CD4-positive, alpha-beta T cell (primary cell): ENCODE data around the gene RIPK4. TPM values are rescaled to one million over a fixed set of nuclear protein-coding genes. Genes with fewer than 3 reads are reported as not detected.
"Not testable (repeated sequence)": the region's sequence is repeated elsewhere in the genome, so short reads cannot be mapped to it uniquely, and the experiment has no call there.

Experiments
- ATAC-seq: fragments of 200-7000 bp; cut with Tn5 transposase; one replicate; pipeline ENCODE4 v1.10.0; 2022; ENCODE audit warnings: mild to moderate bottlenecking; ENCODE audit not compliant: poor library complexity
- CTCF ChIA-PET: fragments of 350-600 bp; sonication (Branson Sonifier 250); formaldehyde crosslinking; loops from one replicate; lab custom pipeline; 2021; ENCODE audit warnings: antibody characterized with exemption, inconsistent platforms; lab: Charles Lee
- POLR2A ChIA-PET: fragments of 350-600 bp; sonication (Branson Sonifier 250); formaldehyde crosslinking; loops from one replicate; lab custom pipeline; 2021; ENCODE audit warnings: antibody characterized with exemption, inconsistent platforms; lab: Charles Lee
- DNase-seq, 14 experiments: peaks; one replicate each; pipeline ENCODE4 v3.0.0-alpha.2; 2013 to 2020; ENCODE audit warnings: mixed read lengths in 2 of 14
- H3K27ac ChIP-seq, 2 donors: one replicate each; pipeline versions ENCODE4 v1.5.1 to v1.7.0; 2013; ENCODE audit warnings: low read length in 2 of 2, low read depth in 1 of 2, mild to moderate bottlenecking in 1 of 2
- H3K27me3 ChIP-seq, 2 experiments: 1 replicate in 1 of 2; 2 replicates in 1 of 2; pipeline versions ENCODE4 v1.6.1 to v1.7.0; 2013; ENCODE audit warnings: low read length in 2 of 2, control low read depth in 1 of 2, mild to moderate bottlenecking in 1 of 2, moderate library complexity in 1 of 2; ENCODE audit not compliant: insufficient read depth in 2 of 2, control insufficient read depth in 1 of 2
- H3K36me3 ChIP-seq: one replicate; pipeline ENCODE4 v1.6.1; 2013; ENCODE audit warnings: low read length, control low read depth; ENCODE audit not compliant: insufficient read depth
- H3K4me1 ChIP-seq: one replicate; pipeline ENCODE4 v1.6.1; 2013; ENCODE audit warnings: low read length, control low read depth; ENCODE audit not compliant: insufficient read depth
- H3K4me3 ChIP-seq: one replicate; pipeline ENCODE4 v1.5.1; 2013; ENCODE audit warnings: mild to moderate bottlenecking, low read length, moderate library complexity
- H3K9me3 ChIP-seq, 2 experiments: 1 replicate in 1 of 2; 2 replicates in 1 of 2; pipeline versions ENCODE4 v1.6.1 to v1.7.0; 2013; ENCODE audit warnings: low read length in 2 of 2, mild to moderate bottlenecking in 2 of 2, control low read depth in 1 of 2, moderate library complexity in 1 of 2; ENCODE audit not compliant: control insufficient read depth in 1 of 2, insufficient read depth in 1 of 2
- H3K27ac Mint-ChIP-seq: one replicate; pipeline ENCODE4 v1.8.0; 2020; ENCODE audit warnings: mixed read lengths
- H3K27me3 Mint-ChIP-seq: one replicate; pipeline ENCODE4 v1.8.0; 2021; ENCODE audit warnings: mixed read lengths
- H3K36me3 Mint-ChIP-seq: one replicate; pipeline ENCODE4 v1.8.0; 2021; ENCODE audit warnings: low read depth, mixed read lengths
- H3K4me1 Mint-ChIP-seq: one replicate; pipeline ENCODE4 v1.8.0; 2021; ENCODE audit warnings: low read depth, mixed read lengths
- H3K4me3 Mint-ChIP-seq: one replicate; pipeline ENCODE4 v1.8.0; 2020; ENCODE audit warnings: mild to moderate bottlenecking, mixed read lengths
- H3K9me3 Mint-ChIP-seq: one replicate; pipeline ENCODE4 v1.8.0; 2020; ENCODE audit warnings: mixed read lengths
- CTCF ChIP-seq: fragments of 200-600 bp; IDR thresholded peaks from one replicate; pipeline ENCODE4 v1.8.0; 2022; ENCODE audit warnings: antibody characterized with exemption, mild to moderate bottlenecking
- intact Hi-C, 2 experiments: fragments of 100-400 bp; cut with DNase I in 1 of 2; cut with micrococcal nuclease in 1 of 2; formaldehyde crosslinking; loops; one replicate each; pipeline versions ENCODE4 v1.15.1 to v1.9.0; 2023 to 2025; cut with DNase I, micrococcal nuclease
- total RNA-seq, 174 experiments: library from RNA in 2 of 174; stranded (reverse) in 2 of 174; gene quantifications; one replicate each; pipeline ENCODE4 v1.2.3 and lab custom pipeline; 2021 to 2026

RIPK4 gene
- total RNA-seq, 2 experiments from 2014 or later, result 2.5 to 3.0 TPM

DNA sequence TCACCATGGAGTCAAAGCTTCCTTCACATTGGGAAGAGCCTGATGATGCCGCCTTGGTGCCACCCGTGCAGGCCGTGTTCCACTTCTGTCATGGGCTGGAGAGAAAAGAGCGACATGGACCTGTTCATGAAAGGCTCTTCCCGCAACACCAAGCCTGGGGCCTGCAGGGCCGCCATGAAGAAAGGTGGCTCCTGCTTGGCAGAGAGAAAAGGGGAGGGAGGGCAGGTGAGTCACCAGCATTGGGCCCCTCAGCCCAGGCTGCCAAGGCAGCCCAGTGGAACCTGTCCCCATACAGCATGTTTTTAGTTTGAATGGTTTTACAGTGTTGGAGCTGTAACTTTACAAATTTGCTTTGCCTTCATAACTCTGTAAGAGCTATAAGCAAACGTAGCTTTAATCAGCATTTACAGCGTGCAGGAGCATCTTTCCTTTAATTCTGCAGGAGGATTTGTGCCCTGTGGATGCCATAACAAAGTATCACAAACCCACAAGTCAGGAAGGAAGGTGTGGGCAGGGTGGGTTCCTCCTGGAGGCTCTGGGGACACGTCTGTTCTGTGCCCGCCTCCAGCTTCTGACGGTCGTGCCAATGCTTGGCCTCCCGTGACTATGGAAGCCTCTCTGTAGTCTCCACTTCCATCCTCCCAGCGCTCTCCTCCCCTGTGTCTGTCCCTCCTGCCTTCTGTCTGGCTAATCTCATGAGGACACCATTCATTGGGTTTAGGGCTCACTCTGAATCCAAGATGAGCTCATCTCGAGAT, 49.1 kb downstream of the RIPK4 start:
- CTCF ChIA-PET, result no interaction called here
- Histone ChIP-seq H3K4me1 (no peaks in the 10 kb centered on the region), H3K27ac (no peak overlapping the region), H3K9me3 (no peaks in the 10 kb centered on the region), H3K4me3 (no peak overlapping the region), H3K36me3 (no peaks in the 10 kb centered on the region), H3K27me3 (peaks cover 5 to 17% of the 10 kb centered on the region in 2 experiments)
- peaks cover 56% of the 10 kb centered on the region for H3K27me3 Mint-ChIP-seq
- H3K36me3 Mint-ChIP-seq, result no peaks in the 10 kb centered on the region
- DNase-seq (no peak), ATAC-seq (no peak)
- TF ChIP-seq CTCF, result no peak
- no peaks in the 10 kb centered on the region for H3K9me3 Mint-ChIP-seq
- POLR2A ChIA-PET, result no interaction called here
- no peak overlapping the region for H3K4me3 Mint-ChIP-seq
- no peak overlapping the region for H3K27ac Mint-ChIP-seq
- no peaks in the 10 kb centered on the region for H3K4me1 Mint-ChIP-seq
- intact Hi-C loops, result no loop called here

DNA sequence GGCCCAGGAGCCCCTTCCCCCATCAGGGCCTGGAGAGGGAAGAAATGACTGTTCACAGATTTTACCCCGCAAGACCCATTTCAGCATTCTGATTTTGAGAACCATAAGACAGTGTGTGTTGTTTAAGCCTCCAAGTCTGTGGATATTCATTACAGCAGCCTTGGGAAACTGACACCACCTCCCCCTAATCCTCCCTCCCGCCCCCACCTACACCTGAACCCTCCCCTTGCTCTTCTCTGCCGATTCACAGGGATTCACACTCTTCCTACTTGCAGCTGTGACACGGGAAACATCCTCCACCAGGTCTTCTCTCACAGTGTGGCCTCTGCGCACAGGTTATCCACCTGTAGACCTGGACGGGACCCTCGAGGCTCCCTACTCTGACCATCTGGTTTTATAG, 50.1 kb downstream of the RIPK4 start:
- Histone ChIP-seq H3K9me3 (peaks cover 0 to 4% of the 10 kb centered on the region in 2 experiments), H3K27me3 (peaks cover 9 to 20% of the 10 kb centered on the region in 2 experiments), H3K36me3 (no peaks in the 10 kb centered on the region), H3K4me1 (no peaks in the 10 kb centered on the region), H3K27ac (no peak overlapping the region), H3K4me3 (no peak overlapping the region)
- H3K9me3 Mint-ChIP-seq, result no peaks in the 10 kb centered on the region
- H3K4me1 Mint-ChIP-seq, result no peaks in the 10 kb centered on the region
- ATAC-seq (no peak), DNase-seq (no peak)
- ChIA-PET CTCF (no interaction called here), POLR2A (no interaction called here)
- TF ChIP-seq CTCF, result no peak
- no peaks in the 10 kb centered on the region for H3K36me3 Mint-ChIP-seq
- no peak overlapping the region for H3K4me3 Mint-ChIP-seq
- peaks cover 52% of the 10 kb centered on the region for H3K27me3 Mint-ChIP-seq
- intact Hi-C loops, result no loop called here
- H3K27ac Mint-ChIP-seq, result no peak overlapping the region

DNA sequence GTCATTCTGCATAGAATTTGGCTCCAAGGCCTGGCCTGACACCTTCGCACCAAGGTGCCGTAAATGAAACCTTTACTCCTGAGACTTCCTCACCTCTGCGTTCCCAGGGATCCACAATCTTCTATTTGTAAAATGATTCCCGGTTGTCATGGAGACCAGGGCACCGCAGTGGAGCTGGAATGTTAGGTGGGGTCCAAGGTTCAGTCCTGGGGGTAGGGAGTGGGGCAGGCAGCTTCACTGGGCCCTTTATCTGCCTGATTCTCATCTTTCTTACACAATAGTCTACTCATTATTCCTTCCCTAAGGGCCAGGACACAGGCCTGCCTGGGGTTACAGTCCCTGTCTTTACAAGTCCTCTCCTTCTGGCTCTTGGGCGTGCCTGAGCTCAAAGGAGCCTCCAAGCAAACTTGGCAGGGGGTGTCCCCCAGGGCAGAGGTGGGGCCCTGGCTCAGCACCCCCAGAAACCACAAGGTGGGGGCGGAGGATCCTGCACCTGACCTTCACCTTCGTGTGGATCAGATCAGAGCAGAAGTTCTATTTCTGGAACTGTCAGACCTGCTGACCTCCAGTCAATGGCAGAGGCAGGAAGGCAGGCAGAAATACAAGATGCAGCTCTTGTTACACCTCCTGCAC, 51.1 kb downstream of the RIPK4 start:
- no peak for TF ChIP-seq CTCF
- Histone ChIP-seq H3K27ac (no peak overlapping the region), H3K4me3 (no peak overlapping the region), H3K4me1 (no peaks in the 10 kb centered on the region), H3K36me3 (no peaks in the 10 kb centered on the region), H3K9me3 (peaks cover 0 to 4% of the 10 kb centered on the region in 2 experiments), H3K27me3 (peaks cover 16 to 30% of the 10 kb centered on the region in 2 experiments)
- POLR2A ChIA-PET, result no interaction called here
- DNase-seq (no peak), ATAC-seq (no peak)
- intact Hi-C loops, result no loop called here
- no peak overlapping the region for H3K4me3 Mint-ChIP-seq
- no peak overlapping the region for H3K27ac Mint-ChIP-seq
- peaks cover 55% of the 10 kb centered on the region for H3K27me3 Mint-ChIP-seq
- no peaks in the 10 kb centered on the region for H3K4me1 Mint-ChIP-seq
- CTCF ChIA-PET, result no interaction called here
- no peaks in the 10 kb centered on the region for H3K36me3 Mint-ChIP-seq
- no peaks in the 10 kb centered on the region for H3K9me3 Mint-ChIP-seq

DNA sequence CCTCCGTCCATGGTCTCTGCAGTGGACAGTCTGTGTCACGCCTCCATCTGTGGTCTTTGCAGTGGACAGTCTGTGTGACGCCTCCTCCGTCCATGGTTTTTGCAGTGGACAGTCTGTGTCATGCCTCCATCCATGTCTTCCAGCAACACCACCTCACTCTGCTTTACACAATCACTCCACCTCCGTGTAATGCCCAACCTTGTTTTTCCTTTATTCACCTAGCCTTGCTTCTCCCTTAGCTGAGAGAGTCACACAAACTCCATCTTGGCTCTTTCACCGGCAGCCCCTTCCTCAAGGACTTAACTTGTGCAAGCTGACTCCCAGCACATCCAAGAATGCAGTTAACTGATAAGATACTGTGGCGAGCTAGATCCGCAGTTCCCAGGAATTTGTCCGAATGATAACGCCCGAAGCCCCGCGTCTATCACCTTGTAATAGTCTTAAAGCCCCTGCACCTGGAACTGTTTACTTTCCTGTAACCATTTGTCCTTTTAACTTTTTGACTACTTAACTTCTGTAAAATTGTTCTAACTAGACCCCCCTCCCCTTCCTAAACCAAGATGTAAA, 52.5 kb downstream of the RIPK4 start:
- intact Hi-C loops, H3K36me3 Mint-ChIP-seq, H3K4me3 Mint-ChIP-seq, H3K27ac Mint-ChIP-seq, H3K4me1 ChIP-seq, DNase-seq, H3K36me3 ChIP-seq, H3K9me3 ChIP-seq, H3K27ac ChIP-seq, CTCF ChIA-PET, H3K4me1 Mint-ChIP-seq, H3K9me3 Mint-ChIP-seq, ATAC-seq, POLR2A ChIA-PET, H3K4me3 ChIP-seq: not testable (repeated sequence)
- peaks cover 63% of the 10 kb centered on the region for H3K27me3 Mint-ChIP-seq
- H3K27me3 ChIP-seq, result peaks cover 19 to 38% of the 10 kb centered on the region in 2 experiments
